Tibial nerve (tissue), 4 donors: ENCODE results near the gene SLC29A3. TPM values are rescaled to one million over a fixed set of nuclear protein-coding genes. Genes with fewer than 3 reads are reported as not detected.

Experiments used
- DNase-seq, 2 donors: peaks; one replicate each; pipeline ENCODE4 v3.0.0-alpha.2; 2019; ENCODE audit warnings: low spot score in 2 of 2
- H3K27ac ChIP-seq, 4 donors: fragments of 200-600 bp; sonication (generic) in 3 of 4; one replicate each; pipeline ENCODE4 v1.5.1; 2017 to 2019; ENCODE audit warnings: mild to moderate bottlenecking in 1 of 4
- H3K27me3 ChIP-seq, 2 donors: fragments of 200-600 bp; sonication (generic) in 1 of 2; one replicate each; pipeline versions ENCODE4 v1.5.1 to v1.6.0; 2017 to 2019
- H3K36me3 ChIP-seq, 3 donors: fragments of 200-600 bp; sonication (generic); one replicate each; pipeline ENCODE4 v1.5.1; 2018 to 2019
- H3K4me1 ChIP-seq, 4 donors: fragments of 200-600 bp; sonication (generic) in 3 of 4; one replicate each; pipeline ENCODE4 v1.5.1; 2017 to 2019
- H3K4me3 ChIP-seq, 4 donors: fragments of 200-600 bp; sonication (generic) in 3 of 4; one replicate each; pipeline ENCODE4 v1.5.1; 2017 to 2019; ENCODE audit warnings: mild to moderate bottlenecking in 1 of 4, moderate library complexity in 1 of 4
- H3K9me3 ChIP-seq, 4 donors: fragments of 200-600 bp; sonication (generic) in 3 of 4; one replicate each; pipeline ENCODE4 v1.5.1; 2017 to 2019
- CTCF ChIP-seq, 5 experiments: fragments of 200-600 bp in 3 of 5; fragments of 450-650 bp in 2 of 5; sonication (generic) in 3 of 5; IDR thresholded peaks; one replicate each; pipeline ENCODE4 v1.5.1; 2016 to 2019; ENCODE audit warnings: antibody characterized with exemption in 5 of 5, mild to moderate bottlenecking in 3 of 5, moderate library complexity in 2 of 5
- EP300 ChIP-seq, 2 donors: sonication (generic); formaldehyde crosslinking; IDR thresholded peaks; one replicate each; pipeline ENCODE4 v1.6.1; 2017; ENCODE audit warnings: antibody characterized with exemption in 2 of 2, mild to moderate bottlenecking in 1 of 2
- POLR2A ChIP-seq, 2 donors: fragments of 450-650 bp; IDR thresholded peaks; one replicate each; pipeline ENCODE4 v1.6.1; 2017; ENCODE audit warnings: antibody characterized with exemption in 2 of 2, mild to moderate bottlenecking in 2 of 2, moderate library complexity in 2 of 2
- WGBS, 2 donors: methylation state at CpG; one replicate each; pipeline ENCODE4 v1.1.5; 2018; 5-methylcytosine and 5-hydroxymethylcytosine counted together
- total RNA-seq, 4 donors: library from RNA; depleted of rRNA; stranded (reverse); fragments of >200 nt; gene quantifications; one replicate each; pipeline ENCODE4 v1.1.0, GENCODE V29; 2016

SLC29A3 gene
- total RNA-seq, 4 donors from 2014 or later, result 6.5 to 10.1 (median 7.4) TPM

- no peaks in the 10 kb centered on the region for H3K27me3 ChIP-seq
- TF ChIP-seq POLR2A (IDR thresholded peaks at IDR 0.05) (no peak), EP300 (IDR thresholded peaks at IDR 0.05) (no peak), CTCF (IDR thresholded peaks at IDR 0.05) (no peak)
These were observed 32.0 kb downstream of the SLC29A3 start for GRCh38 chr10:71351087-71351486.

GRCh38 chr10:71351628-71352319 lies 32.7 kb downstream of the SLC29A3 start:
- 83 to 89% methylated on average over 11 to 14 of the region's 14 CpGs for WGBS, 2 donors
- Histone ChIP-seq H3K9me3 (no peaks in the 10 kb centered on the region), H3K4me1 (no peaks in the 10 kb centered on the region), H3K27ac (no peak overlapping the region), H3K4me3 (no peak overlapping the region), H3K36me3 (peaks cover 2 to 65% (median 5%) of the 10 kb centered on the region in 3 donors), H3K27me3 (no peaks in the 10 kb centered on the region)
- peak in 1 of 2 donors; percentile 15 for DNase-seq
- TF ChIP-seq EP300 (IDR thresholded peaks at IDR 0.05) (no peak), POLR2A (IDR thresholded peaks at IDR 0.05) (no peak), CTCF (IDR thresholded peaks at IDR 0.05) (no peak)

More at GRCh38 chr10:71351087-71351486, 32.0 kb downstream of the SLC29A3 start:
- DNase-seq, result no peak
- WGBS, 2 donors, result 83 to 95% methylated on average over 6 of the region's 6 CpGs
- H3K36me3 ChIP-seq, result peaks cover 0 to 58% (median under 1%) of the 10 kb centered on the region in 3 donors
- H3K27ac ChIP-seq, result no peak overlapping the region
- no peaks in the 10 kb centered on the region for H3K9me3 ChIP-seq
- H3K4me3 ChIP-seq, result no peak overlapping the region
- no peaks in the 10 kb centered on the region for H3K4me1 ChIP-seq

- peaks cover 4 to 77% (median 5%) of the 10 kb centered on the region in 3 donors for H3K36me3 ChIP-seq
These were observed 34.6 kb downstream of the SLC29A3 start for GRCh38 chr10:71353639-71354038.

GRCh38 chr10:71354776-71355175 lies 35.7 kb downstream of the SLC29A3 start:
- TF ChIP-seq CTCF (IDR thresholded peaks at IDR 0.05) (no peak), POLR2A (IDR thresholded peaks at IDR 0.05) (no peak), EP300 (IDR thresholded peaks at IDR 0.05) (no peak)
- Histone ChIP-seq H3K4me3 (no peak overlapping the region), H3K27ac (no peak overlapping the region), H3K9me3 (no peaks in the 10 kb centered on the region), H3K36me3 (peaks cover 4 to 85% (median 5%) of the 10 kb centered on the region in 3 donors), H3K4me1 (no peaks in the 10 kb centered on the region), H3K27me3 (no peaks in the 10 kb centered on the region)
- no peak for DNase-seq
- 90% methylated on average over 7 of the region's 7 CpGs for WGBS, 2 donors

More at GRCh38 chr10:71353639-71354038, 34.6 kb downstream of the SLC29A3 start:
- Histone ChIP-seq H3K9me3 (no peaks in the 10 kb centered on the region), H3K4me1 (no peaks in the 10 kb centered on the region), H3K4me3 (no peak overlapping the region), H3K27ac (no peak overlapping the region), H3K27me3 (no peaks in the 10 kb centered on the region)
- no peak for DNase-seq
- TF ChIP-seq POLR2A (IDR thresholded peaks at IDR 0.05) (no peak), CTCF (IDR thresholded peaks at IDR 0.05) (no peak), EP300 (IDR thresholded peaks at IDR 0.05) (no peak)
- WGBS, 2 donors, result 70 to 72% methylated on average over 9 of the region's 9 CpGs

GRCh38 chr10:71355886-71356285 lies 36.8 kb downstream of the SLC29A3 start:
- Histone ChIP-seq H3K27me3 (no peaks in the 10 kb centered on the region), H3K4me1 (no peaks in the 10 kb centered on the region), H3K27ac (no peak overlapping the region), H3K9me3 (no peaks in the 10 kb centered on the region), H3K4me3 (no peak overlapping the region), H3K36me3 (peaks cover 4 to 87% (median 5%) of the 10 kb centered on the region in 3 donors)
- DNase-seq, result no peak
- TF ChIP-seq EP300 (IDR thresholded peaks at IDR 0.05) (no peak), CTCF (IDR thresholded peaks at IDR 0.05) (no peak), POLR2A (IDR thresholded peaks at IDR 0.05) (no peak)
- WGBS, 2 donors, result 85 to 86% methylated on average over 12 of the region's 12 CpGs
